HepG2 (cell line): ENCODE measurements around the gene AUP1. TPM values are rescaled to one million over a fixed set of nuclear protein-coding genes. Genes with fewer than 3 reads are reported as not detected.

ENCODE experiments used
- ATF2 ChIP-seq: sonication (generic); formaldehyde crosslinking; IDR thresholded peaks from 2 replicates; pipeline ENCODE4 v1.4.0; 2020; ENCODE audit warnings: missing genetic modification reagents
- ATF4 ChIP-seq, 2 experiments: fragments of 450-650 bp in 1 of 2; sonication (generic) in 1 of 2; formaldehyde crosslinking; IDR thresholded peaks; 2 replicates each; pipeline versions ENCODE4 v1.5.0 to v1.8.0; 2020 to 2022; ENCODE audit warnings: mild to moderate bottlenecking in 1 of 2, missing genetic modification reagents in 1 of 2
- CEBPG ChIP-seq: IDR thresholded peaks from 2 replicates; pipeline ENCODE4 v1.6.1; 2016
- FOXP1 ChIP-seq, 2 experiments: fragments of 450-650 bp in 1 of 2; IDR thresholded peaks; 2 replicates each; pipeline ENCODE4 v1.6.1; 2017 to 2018; ENCODE audit warnings: antibody characterized with exemption in 1 of 2
- KLF6 ChIP-seq: IDR thresholded peaks from 2 replicates; pipeline ENCODE4 v1.8.0; 2016; ENCODE audit warnings: missing biosample characterization, missing genetic modification reagents
- MXD1 ChIP-seq: sonication (generic); formaldehyde crosslinking; IDR thresholded peaks from 2 replicates; pipeline ENCODE4 v1.4.0; 2020; ENCODE audit warnings: mild to moderate bottlenecking, missing genetic modification reagents
- NR2F1 ChIP-seq, 2 experiments: fragments of 450-650 bp in 1 of 2; formaldehyde crosslinking in 1 of 2; IDR thresholded peaks; 2 replicates each; pipeline versions ENCODE4 v1.5.0 to v1.6.1; 2016 to 2020; ENCODE audit warnings: mild to moderate bottlenecking in 1 of 2, missing compliant biosample characterization in 1 of 2, missing genetic modification reagents in 1 of 2, moderate library complexity in 1 of 2
- PHF5A ChIP-seq: IDR thresholded peaks from one replicate; pipeline ENCODE4 v1.6.1; 2018; ENCODE audit warnings: low read depth, missing genetic modification reagents; ENCODE audit not compliant: unreplicated experiment
- RBAK ChIP-seq: sonication (generic); formaldehyde crosslinking; IDR thresholded peaks from 2 replicates; pipeline ENCODE4 v1.5.1; 2020; ENCODE audit warnings: mild to moderate bottlenecking, missing genetic modification reagents
- RXRA ChIP-seq: sonication (generic); formaldehyde crosslinking; IDR thresholded peaks from 2 replicates; pipeline ENCODE4 v1.5.1; 2020; ENCODE audit warnings: missing genetic modification reagents
- TFDP2 ChIP-seq: sonication (generic); formaldehyde crosslinking; IDR thresholded peaks from 2 replicates; pipeline ENCODE4 v1.4.0; 2020; ENCODE audit warnings: missing genetic modification reagents
- TOPORS ChIP-seq: sonication (generic); formaldehyde crosslinking; IDR thresholded peaks from 2 replicates; pipeline ENCODE4 v1.8.0; 2023; ENCODE audit warnings: mild to moderate bottlenecking, missing genetic modification reagents
- ZBTB4 ChIP-seq: sonication (generic); formaldehyde crosslinking; IDR thresholded peaks from 2 replicates; pipeline ENCODE4 v1.4.0; 2020; ENCODE audit warnings: missing genetic modification reagents, mild to moderate bottlenecking, borderline replicate concordance
- ZNF256 ChIP-seq: sonication (generic); formaldehyde crosslinking; conservative IDR thresholded peaks from 2 replicates; pipeline ENCODE4 v1.4.0; 2020; ENCODE audit warnings: missing genetic modification reagents
- ZNF292 ChIP-seq: sonication (generic); formaldehyde crosslinking; IDR thresholded peaks from 2 replicates; pipeline ENCODE4 v1.8.1; 2022; ENCODE audit warnings: mild to moderate bottlenecking, low read depth, missing genetic modification reagents, borderline replicate concordance
- ZNF746 ChIP-seq: sonication (generic); formaldehyde crosslinking; IDR thresholded peaks from 2 replicates; pipeline ENCODE4 v1.8.0; 2022; ENCODE audit warnings: mild to moderate bottlenecking, missing genetic modification reagents
- ZNF772 ChIP-seq: sonication (generic); formaldehyde crosslinking; IDR thresholded peaks from 2 replicates; pipeline ENCODE4 v1.5.0; 2020; ENCODE audit warnings: mild to moderate bottlenecking, missing genetic modification reagents
- ZNF781 ChIP-seq: sonication (generic); formaldehyde crosslinking; IDR thresholded peaks from 2 replicates; pipeline ENCODE4 v1.5.1; 2020; ENCODE audit warnings: borderline replicate concordance, mild to moderate bottlenecking, missing genetic modification reagents; ENCODE audit errors: not compliant biosample characterization
- ZSCAN12 ChIP-seq: sonication (generic); formaldehyde crosslinking; IDR thresholded peaks from 2 replicates; pipeline ENCODE4 v1.9.0; 2021; ENCODE audit warnings: mild to moderate bottlenecking, missing genetic modification reagents
- polyA plus RNA-seq, 8 experiments: library from polyadenylated mRNA; depleted of rRNA in 3 of 8; stranded (reverse) in 7 of 8; unstranded in 1 of 8; fragments of >200 nt; fragmentation: Illumina TruSeq in 4 of 8; extraction: Trizol in 4 of 8; gene quantifications; 2 replicates each; pipeline versions ENCODE4 v1.2.1 to v1.2.3, GENCODE V29; 2011 to 2016; ENCODE audit warnings: low read depth in 4 of 8, missing spikeins in 1 of 8, mixed read lengths in 1 of 8; ENCODE audit not compliant: insufficient read depth in 1 of 8
- total RNA-seq, 5 experiments: library from RNA; depleted of rRNA; stranded (reverse); fragments of >200 nt; fragmentation: Illumina TruSeq; extraction: Trizol; gene quantifications; 2 replicates each; pipeline ENCODE4 v1.2.3, GENCODE V29; 2016; ENCODE audit warnings: low read depth in 1 of 5

The AUP1 gene
- total and polyA plus RNA-seq, 2 of the 13 experiments (the other 11 are each of a cell fraction or from before 2014, with no cell fraction given): 174 to 267 TPM

GRCh38 chr2:74488643-74489481 is 40.6 kb downstream of the AUP1 start (continued):
- TF ChIP-seq ATF4 (CRISPR knock-in tag; IDR thresholded peaks at IDR 0.05) (peak in 1 of 2 experiments; percentile 80; a peak in 2 of 4 replicates), NR2F1 (CRISPR knock-in tag; IDR thresholded peaks at IDR 0.05) (peak; percentile 37 to 48), TFDP2 (peak; percentile 37; the same call in 1 of the 2 replicates), ZNF772 (0 out of 2 replicates have a peak, but pooled peaks have one; percentile 23), PHF5A (CRISPR knock-in tag) (peak; percentile 62), RBAK (CRISPR knock-in tag) (peak; percentile 18; the same call in 1 of the 2 replicates), ATF2 (CRISPR knock-in tag) (0 out of 2 replicates have a peak, but pooled peaks have one; percentile 78), ZNF292 (CRISPR knock-in tag) (peak; percentile 82; the same call in 1 of the 2 replicates), KLF6 (CRISPR knock-in tag) (peak; percentile 53; the same call in 1 of the 2 replicates), FOXP1 (IDR thresholded peaks at IDR 0.05) (peak; percentile 75; the same call in 1 of the 2 replicates), FOXP1 (CRISPR knock-in tag; IDR thresholded peaks at IDR 0.05) (peak; percentile 65; the same call in 1 of the 2 replicates), ZBTB4 (CRISPR knock-in tag) (no peak), RXRA (peak; percentile 82; the same call in 1 of the 2 replicates), ZNF256 (CRISPR knock-in tag) (0 out of 2 replicates have a peak, but pooled peaks have one; percentile 84), TOPORS (CRISPR knock-in tag) (0 out of 2 replicates have a peak, but pooled peaks have one; percentile 61), CEBPG (CRISPR knock-in tag) (peak; percentile 95), MXD1 (CRISPR knock-in tag) (no peak), ZNF746 (CRISPR knock-in tag) (peak; percentile 67; the same call in 1 of the 2 replicates), ZNF781 (CRISPR knock-in tag) (peak; percentile 42), ZSCAN12 (CRISPR knock-in tag) (no peak)
